Liver (tissue), 9 donors: ENCODE data around the gene NUP205. TPM values are rescaled to one million over a fixed set of nuclear protein-coding genes. Genes with fewer than 3 reads are reported as not detected.

Experiments used
- DNase-seq: peaks from one replicate; pipeline ENCODE4 v3.0.0-alpha.2; 2017; ENCODE audit warnings: low spot score
- H3K27ac ChIP-seq, 2 donors: one replicate each; pipeline ENCODE4 v1.7.0; 2013; ENCODE audit warnings: inconsistent platforms in 2 of 2, low read length in 2 of 2, control low read depth in 1 of 2, low read depth in 1 of 2, mild to moderate bottlenecking in 1 of 2
- H3K27me3 ChIP-seq, 4 donors: one replicate each; pipeline versions ENCODE4 v1.6.1 to v1.7.0; 2013; ENCODE audit warnings: low read length in 3 of 4, inconsistent platforms in 1 of 4, mild to moderate bottlenecking in 1 of 4, moderate library complexity in 1 of 4; ENCODE audit not compliant: control insufficient read depth in 4 of 4, insufficient read depth in 4 of 4
- H3K36me3 ChIP-seq, 4 donors: one replicate each; pipeline versions ENCODE4 v1.6.1 to v1.7.0; 2013; ENCODE audit warnings: low read length in 3 of 4, mild to moderate bottlenecking in 3 of 4, low read depth in 1 of 4, moderate library complexity in 1 of 4; ENCODE audit not compliant: control insufficient read depth in 4 of 4, insufficient read depth in 3 of 4
- H3K4me1 ChIP-seq, 4 donors: one replicate each; pipeline versions ENCODE4 v1.6.1 to v1.7.0; 2013; ENCODE audit warnings: low read length in 3 of 4, mild to moderate bottlenecking in 3 of 4, moderate library complexity in 1 of 4; ENCODE audit not compliant: control insufficient read depth in 4 of 4, insufficient read depth in 4 of 4
- H3K4me3 ChIP-seq, 3 donors: one replicate each; pipeline versions ENCODE4 v1.6.1 to v1.7.0; 2013; ENCODE audit warnings: low read length in 3 of 3, control low read depth in 1 of 3, low read depth in 1 of 3, mild to moderate bottlenecking in 1 of 3
- H3K9ac ChIP-seq, 2 donors: one replicate each; pipeline ENCODE4 v1.7.0; 2013; ENCODE audit warnings: low read length in 2 of 2, mild to moderate bottlenecking in 2 of 2, moderate library complexity in 2 of 2, control low read depth in 1 of 2, low read depth in 1 of 2
- H3K9me3 ChIP-seq, 4 donors: one replicate each; pipeline versions ENCODE4 v1.6.1 to v1.7.0; 2013; ENCODE audit warnings: low read length in 3 of 4; ENCODE audit not compliant: control insufficient read depth in 4 of 4
- ATF3 ChIP-seq: IDR thresholded peaks from 2 replicates; pipeline ENCODE4 v1.6.1; 2016; ENCODE audit warnings: antibody characterized with exemption
- CTCF ChIP-seq: fragments of 150-350 bp; IDR thresholded peaks from 2 replicates; pipeline ENCODE4 v1.5.1; 2017; ENCODE audit warnings: improper control_type of control experiment, low read depth, low read length; ENCODE audit not compliant: missing input control
- EGR1 ChIP-seq, 2 donors: IDR thresholded peaks; 2 replicates each; pipeline ENCODE4 v1.6.1; 2016 to 2018; ENCODE audit warnings: antibody characterized with exemption in 2 of 2, low read depth in 2 of 2
- FOXA1 ChIP-seq: IDR thresholded peaks from 2 replicates; pipeline ENCODE4 v1.6.1; 2016; ENCODE audit warnings: antibody characterized with exemption
- FOXA2 ChIP-seq: IDR thresholded peaks from 2 replicates; pipeline ENCODE4 v1.6.1; 2016; ENCODE audit warnings: antibody characterized with exemption
- GABPA ChIP-seq, 2 donors: IDR thresholded peaks in 1 of 2; conservative IDR thresholded peaks in 1 of 2; 2 replicates each; pipeline ENCODE4 v1.6.1; 2016; ENCODE audit warnings: antibody characterized with exemption in 2 of 2, mild to moderate bottlenecking in 1 of 2, moderate library complexity in 1 of 2
- HNF4A ChIP-seq, 2 donors: conservative IDR thresholded peaks; 2 replicates each; pipeline ENCODE4 v1.6.1; 2016; ENCODE audit warnings: antibody characterized with exemption in 2 of 2, mild to moderate bottlenecking in 2 of 2
- HNF4G ChIP-seq: IDR thresholded peaks from 2 replicates; pipeline ENCODE4 v1.6.1; 2016; ENCODE audit warnings: antibody characterized with exemption
- JUND ChIP-seq, 2 donors: IDR thresholded peaks; 2 replicates each; pipeline ENCODE4 v1.6.1; 2016; ENCODE audit warnings: antibody characterized with exemption in 2 of 2
- MAX ChIP-seq: IDR thresholded peaks from 2 replicates; pipeline ENCODE4 v1.6.1; 2016; ENCODE audit warnings: antibody characterized with exemption
- NR2F2 ChIP-seq: IDR thresholded peaks from 2 replicates; pipeline ENCODE4 v1.6.1; 2016; ENCODE audit warnings: antibody characterized with exemption
- RAD21 ChIP-seq, 2 donors: IDR thresholded peaks; 2 replicates each; pipeline ENCODE4 v1.6.1; 2016; ENCODE audit warnings: antibody characterized with exemption in 2 of 2, mild to moderate bottlenecking in 2 of 2
- REST ChIP-seq: IDR thresholded peaks from 2 replicates; pipeline ENCODE4 v1.6.1; 2016; ENCODE audit warnings: antibody characterized with exemption, mild to moderate bottlenecking
- RXRA ChIP-seq, 2 donors: IDR thresholded peaks; 2 replicates each; pipeline ENCODE4 v1.6.1; 2017 to 2018; ENCODE audit warnings: antibody characterized with exemption in 2 of 2, mild to moderate bottlenecking in 1 of 2
- SP1 ChIP-seq: IDR thresholded peaks from 2 replicates; pipeline ENCODE4 v1.6.1; 2018; ENCODE audit warnings: antibody characterized with exemption, mild to moderate bottlenecking
- TAF1 ChIP-seq: conservative IDR thresholded peaks from 2 replicates; pipeline ENCODE4 v1.6.1; 2016; ENCODE audit warnings: antibody characterized with exemption, mild to moderate bottlenecking
- YY1 ChIP-seq: IDR thresholded peaks from 2 replicates; pipeline ENCODE4 v1.6.1; 2016; ENCODE audit warnings: antibody characterized with exemption, mild to moderate bottlenecking
- ZBTB33 ChIP-seq: IDR thresholded peaks from 2 replicates; pipeline ENCODE4 v1.6.1; 2016; ENCODE audit warnings: antibody characterized with exemption
- WGBS: extraction: QIAGEN DNeasy Blood & Tissue Kit; methylation state at CpG from one replicate; pipeline ENCODE4 v1.1.7; 2013; 5-methylcytosine and 5-hydroxymethylcytosine counted together
- polyA plus RNA-seq, 2 donors: library from polyadenylated mRNA; stranded (reverse) in 1 of 2; unstranded in 1 of 2; fragments of 200-250 nt in 1 of 2; fragments of >200 nt in 1 of 2; fragmentation: Nextera tagmentation in 1 of 2; extraction: Ambion mirVana in 1 of 2; gene quantifications; one replicate each; pipeline versions ENCODE4 v1.2.1 to v1.2.3, GENCODE V29; 2013 to 2015
- total RNA-seq, 2 donors: library from RNA; depleted of rRNA; stranded (reverse); fragments of >200 nt; gene quantifications; one replicate each; pipeline ENCODE4 v1.2.3, GENCODE V29; 2014
- donor health status: healthy.
- donor health status: healthy.
- donor health status: healthy.
- donor health status: healthy.
- donor health status: healthy.

The NUP205 gene
- total and polyA plus RNA-seq, 4 donors: 6.3 to 27.8 (median 12.0) TPM

- no peaks in the 10 kb centered on the region for H3K4me1 ChIP-seq
- no peaks in the 10 kb centered on the region for H3K36me3 ChIP-seq
- H3K9me3 ChIP-seq: no peaks in the 10 kb centered on the region
- no peak overlapping the region for H3K27ac ChIP-seq
- H3K4me3 ChIP-seq: no peak overlapping the region
- H3K9ac ChIP-seq: no peak overlapping the region
- TF ChIP-seq FOXA1 (no peak), GABPA (IDR thresholded peaks at IDR 0.05 in 1 of 2, conservative IDR thresholded peaks at IDR 0.05 in 1 of 2) (no peak), REST (no peak), RAD21 (IDR thresholded peaks at IDR 0.05) (no peak)
- no peaks in the 10 kb centered on the region for H3K27me3 ChIP-seq
- 83% methylated on average over 3 of the region's 3 CpGs for WGBS
- no peak for DNase-seq
Measured at GRCh38 chr7:135517060-135517459, 40.7 kb upstream of the NUP205 start.

GRCh38 chr7:135518748-135519147 is 39.0 kb upstream of the NUP205 start:
- no peak for DNase-seq
- no peaks in the 10 kb centered on the region for H3K36me3 ChIP-seq
- H3K4me1 ChIP-seq: no peaks in the 10 kb centered on the region
- H3K9me3 ChIP-seq: no peaks in the 10 kb centered on the region
- no peaks in the 10 kb centered on the region for H3K27me3 ChIP-seq
- TF ChIP-seq SP1 (no peak), ATF3 (no peak), GABPA (IDR thresholded peaks at IDR 0.05 in 1 of 2, conservative IDR thresholded peaks at IDR 0.05 in 1 of 2) (no peak), NR2F2 (no peak), YY1 (no peak), RXRA (IDR thresholded peaks at IDR 0.05) (no peak), HNF4G (no peak), ZBTB33 (no peak), FOXA1 (no peak), JUND (IDR thresholded peaks at IDR 0.05) (no peak), CTCF (no peak), RAD21 (IDR thresholded peaks at IDR 0.05) (no peak), REST (no peak), MAX (no peak), FOXA2 (no peak), TAF1 (no peak), EGR1 (IDR thresholded peaks at IDR 0.05; ENCODE audit: low read depth in 2 of 2) (no peak), HNF4A (conservative IDR thresholded peaks at IDR 0.05) (no peak)
- no peak overlapping the region for H3K4me3 ChIP-seq
- H3K27ac ChIP-seq: no peak overlapping the region
- 98% methylated on average over 1 of the region's 1 CpG for WGBS
- H3K9ac ChIP-seq: no peak overlapping the region
